GM18508 (cell line): ENCODE results near the gene GFPT1.
"Not testable (repeated sequence)": the region's sequence is repeated elsewhere in the genome, so short reads cannot be mapped to it uniquely, and the experiment has no call there.

Experiments
- ATAC-seq: cut with Tn5 transposase; IDR thresholded peaks from one replicate; pipeline ENCODE4 v1.9.1; 2021; ENCODE audit warnings: moderate number of reproducible peaks; ENCODE audit not compliant: insufficient read depth, unreplicated experiment

GFPT1 gene

DNA sequence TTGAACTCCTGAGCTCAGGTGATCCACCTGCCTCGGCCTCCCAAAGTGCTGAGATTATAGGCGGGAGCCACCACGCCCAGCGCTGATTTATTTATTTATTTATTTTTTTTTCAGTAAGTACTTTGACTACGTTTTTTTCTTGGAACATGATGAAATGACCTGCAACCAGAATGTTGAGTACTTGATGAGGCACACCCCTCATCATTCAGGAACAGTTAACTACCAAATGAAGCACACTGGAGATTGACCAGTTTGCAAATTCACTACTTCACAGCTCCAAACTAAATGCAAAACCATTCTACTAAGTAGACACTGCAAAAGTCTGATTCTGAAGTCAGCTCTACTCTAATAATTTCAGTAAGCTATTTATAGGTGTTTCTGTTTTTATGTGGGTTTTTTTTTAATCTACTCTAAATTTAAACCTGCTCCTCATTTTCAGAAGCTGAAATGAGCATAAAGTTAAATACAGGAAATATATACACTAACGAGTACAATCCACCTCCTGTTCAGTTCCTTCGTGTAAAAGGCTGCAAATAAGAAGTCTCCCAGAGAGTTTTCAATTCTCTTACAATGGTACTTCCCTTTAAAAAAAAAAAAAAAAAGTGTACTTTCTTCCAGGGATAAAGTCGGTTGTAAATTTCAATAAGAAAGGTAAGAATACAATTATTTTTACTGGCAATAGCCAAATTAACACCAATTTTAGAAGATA lies 1.4 kb downstream of the GFPT1 start:
- ATAC-seq: no peak

DNA sequence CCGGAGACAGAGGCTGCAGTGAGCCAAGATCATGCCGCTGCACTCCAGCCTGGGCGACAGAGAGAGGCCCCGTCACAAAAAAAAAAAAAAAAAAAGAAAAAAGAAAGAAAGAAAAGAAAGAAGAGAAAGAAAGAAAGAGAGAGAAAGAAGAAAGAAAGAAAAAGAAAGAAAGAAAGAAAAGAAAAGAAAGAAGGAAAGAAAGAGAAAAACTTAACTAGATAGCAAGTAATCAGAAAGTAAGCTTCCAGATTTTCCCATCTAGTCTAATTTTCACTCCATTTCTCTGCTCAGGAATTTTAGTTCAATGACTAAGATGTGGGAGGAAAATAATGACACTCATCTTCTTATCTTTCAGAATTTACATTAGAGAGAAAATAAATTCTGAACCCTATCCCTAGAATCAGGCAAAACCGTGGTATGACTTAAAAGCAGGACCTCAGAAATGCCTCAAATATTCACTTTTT lies 2.4 kb downstream of the GFPT1 start:
- ATAC-seq: no peak

DNA sequence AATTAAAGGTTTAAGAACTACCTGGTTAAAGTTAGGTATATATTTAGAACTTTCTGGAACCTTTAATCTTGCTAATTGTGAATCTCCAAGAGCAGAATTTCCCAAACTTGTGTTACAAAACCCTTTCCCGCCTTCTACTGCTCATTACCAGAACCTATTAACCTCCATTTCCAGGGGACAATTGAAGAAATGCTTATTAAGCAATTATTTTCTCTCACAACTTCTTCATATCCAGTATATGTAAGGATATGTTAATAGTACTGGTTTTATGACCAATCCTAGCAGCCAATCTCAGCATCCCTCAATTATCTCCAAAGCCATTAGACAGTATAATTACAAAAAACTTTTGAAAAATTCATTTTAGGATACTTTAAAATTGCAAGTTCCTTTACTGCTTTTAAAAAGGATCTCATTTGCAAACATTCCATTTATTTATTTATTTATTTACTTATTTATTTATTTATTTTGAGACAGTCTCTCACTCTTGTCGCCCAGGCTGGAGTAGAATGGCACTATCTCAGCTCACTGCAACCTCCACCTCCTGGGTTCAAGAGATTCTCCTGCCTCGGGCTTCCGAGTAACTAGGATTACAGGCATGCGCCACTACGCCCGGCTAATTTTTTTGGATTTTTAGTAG lies 3.7 kb downstream of the GFPT1 start:
- ATAC-seq: no peak

DNA sequence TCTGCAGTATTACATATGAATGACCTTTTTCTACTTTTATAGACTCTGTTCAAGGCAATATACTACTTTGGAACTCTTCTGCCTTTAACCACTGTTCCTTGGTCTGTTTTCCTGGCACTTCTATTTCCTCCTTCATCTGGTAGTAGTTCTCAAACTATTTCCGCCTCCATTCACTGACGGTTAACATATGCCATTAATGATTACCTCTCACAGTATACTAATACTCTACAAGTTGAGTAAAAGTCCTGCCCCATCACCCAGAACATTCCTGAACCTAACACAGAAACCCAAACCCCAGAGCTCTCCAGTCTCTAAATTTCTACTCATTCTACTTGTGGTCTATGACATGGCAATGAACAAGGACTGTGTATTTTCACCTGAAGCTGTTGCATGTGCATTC lies 4.5 kb downstream of the GFPT1 start:
- ATAC-seq: no peak

DNA sequence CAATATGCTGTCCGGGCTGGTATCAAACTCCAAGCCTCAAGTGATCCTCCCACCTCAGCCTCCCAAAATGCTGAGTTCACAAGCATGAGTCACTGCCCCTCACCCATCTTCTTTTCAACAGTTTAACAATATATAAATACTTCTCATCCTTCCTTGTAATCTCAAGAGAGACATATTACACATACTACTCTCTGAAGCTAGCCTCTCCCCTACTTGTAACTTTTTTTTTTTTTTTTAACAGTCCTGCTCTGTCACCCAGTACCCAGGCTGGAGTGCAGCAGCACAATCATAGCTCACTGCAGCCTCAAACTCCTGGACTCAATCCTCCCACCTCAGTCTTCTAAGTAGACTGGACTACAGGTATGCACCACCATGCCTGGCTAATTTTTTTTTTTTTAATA lies 5.7 kb downstream of the GFPT1 start:
- ATAC-seq: no peak

DNA sequence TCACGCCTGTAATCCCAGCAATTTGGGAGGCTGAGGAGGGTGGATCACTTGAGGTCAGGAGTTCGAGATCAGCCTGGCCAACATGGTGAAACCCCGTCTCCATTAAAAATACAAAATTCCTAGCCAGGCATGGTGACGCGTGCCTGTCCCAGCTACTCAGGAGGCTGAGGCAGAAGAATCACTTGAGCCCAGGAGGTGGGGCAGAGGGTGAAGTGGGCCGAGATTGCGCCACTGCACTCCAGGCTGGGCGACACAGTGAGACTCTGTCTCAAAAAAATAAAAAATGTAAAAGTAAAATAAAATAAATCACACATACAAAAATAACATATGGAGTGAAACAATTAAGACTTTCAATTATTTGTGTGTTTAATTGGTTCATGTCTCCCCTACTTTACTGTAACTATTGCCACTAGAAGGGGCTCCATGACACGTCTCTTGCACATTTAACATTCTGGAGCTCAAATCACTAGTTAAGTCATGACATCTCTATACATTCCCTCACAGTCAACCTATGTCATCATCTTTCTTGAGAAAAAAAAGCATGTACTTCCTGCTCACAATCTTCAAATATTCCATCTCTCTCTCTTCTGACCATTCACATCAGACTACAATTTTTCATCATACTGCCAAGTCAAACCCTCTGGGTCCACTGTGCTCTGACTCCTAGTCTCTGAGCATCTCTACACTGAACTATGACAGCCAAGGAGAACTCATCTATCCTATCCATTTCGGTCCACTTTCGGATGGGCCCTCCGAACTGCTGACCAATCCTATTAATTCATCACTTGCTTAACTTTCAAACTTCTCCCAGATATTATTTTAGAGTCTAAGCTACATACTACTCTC lies 6.7 kb downstream of the GFPT1 start:
- no peak for ATAC-seq

DNA sequence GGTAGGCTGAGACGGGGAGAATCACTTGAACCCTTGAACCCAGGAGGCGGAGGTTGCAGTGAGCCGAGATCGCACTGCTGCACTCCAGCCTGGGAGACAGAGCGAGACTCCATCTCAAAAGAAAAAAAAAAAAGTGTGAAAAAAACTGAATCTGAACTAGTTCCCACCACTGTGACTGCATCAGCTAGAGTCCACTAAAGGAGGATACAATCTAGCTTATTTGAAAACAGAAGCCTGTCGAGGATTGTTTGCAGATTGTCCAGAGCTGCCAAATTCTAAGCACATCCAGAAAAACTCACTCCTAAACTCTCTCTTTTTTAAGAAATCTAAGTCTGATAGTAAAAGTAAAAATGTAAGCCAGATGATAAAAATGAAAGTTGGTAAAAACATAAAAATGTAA lies 10.6 kb downstream of the GFPT1 start:
- no peak for ATAC-seq

DNA sequence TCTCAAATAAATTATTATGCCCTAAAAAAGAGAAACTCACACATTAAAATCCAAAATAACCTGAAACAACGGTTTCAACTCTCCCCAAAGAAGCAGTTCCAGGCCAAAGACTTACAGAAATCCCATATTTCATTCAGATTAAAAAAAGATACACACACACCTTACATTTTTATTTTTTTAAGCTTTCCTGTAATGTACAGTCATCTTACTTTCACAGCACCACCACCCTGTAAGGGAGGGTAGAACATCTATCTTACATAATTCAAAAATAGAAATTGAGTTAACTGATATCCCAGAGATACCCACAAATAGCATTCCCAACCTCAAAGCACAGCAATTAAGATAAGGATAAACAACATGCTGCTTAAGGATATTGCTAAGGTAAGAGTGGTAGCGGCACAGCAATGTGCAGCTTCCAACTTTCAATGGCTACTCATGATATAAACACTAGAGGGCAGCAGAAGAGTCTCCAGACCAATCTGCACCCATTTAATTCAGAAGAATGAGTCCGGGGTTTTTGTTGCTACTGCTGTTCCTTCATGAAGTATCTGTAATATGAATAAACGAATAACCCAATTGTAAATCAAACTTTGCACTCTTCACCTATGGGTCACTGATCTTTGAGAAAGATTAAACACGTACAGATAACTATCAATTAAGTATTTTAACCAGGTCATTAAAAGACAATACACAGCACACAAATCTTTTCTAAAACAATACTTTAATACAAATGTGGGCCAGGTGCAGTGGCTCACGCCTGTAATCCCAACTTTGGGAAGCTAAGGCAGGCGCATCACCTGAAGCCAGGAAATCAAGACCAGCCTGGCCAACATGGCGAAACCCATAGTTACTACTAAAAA lies 11.3 kb downstream of the GFPT1 start:
- ATAC-seq: no peak

DNA sequence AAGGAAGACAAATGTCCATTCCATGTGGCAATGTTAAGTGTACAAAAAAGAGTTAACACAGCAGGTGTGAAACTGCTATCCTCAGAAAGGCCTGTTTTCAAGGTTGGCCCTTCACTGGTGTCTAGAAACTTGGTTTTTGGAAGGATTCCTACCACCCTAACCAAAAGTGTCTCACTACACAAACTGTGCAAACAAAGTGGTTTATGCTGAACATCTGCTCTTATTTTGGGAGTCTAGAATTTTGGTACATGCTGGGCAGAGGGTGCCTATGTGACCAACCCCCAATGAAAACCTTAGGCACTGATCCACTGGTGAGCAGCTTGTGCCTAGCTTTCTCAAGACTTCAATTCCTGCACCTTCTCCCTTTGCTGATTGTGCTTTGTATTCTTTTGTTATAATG lies 14.3 kb downstream of the GFPT1 start:
- ATAC-seq: no peak

DNA sequence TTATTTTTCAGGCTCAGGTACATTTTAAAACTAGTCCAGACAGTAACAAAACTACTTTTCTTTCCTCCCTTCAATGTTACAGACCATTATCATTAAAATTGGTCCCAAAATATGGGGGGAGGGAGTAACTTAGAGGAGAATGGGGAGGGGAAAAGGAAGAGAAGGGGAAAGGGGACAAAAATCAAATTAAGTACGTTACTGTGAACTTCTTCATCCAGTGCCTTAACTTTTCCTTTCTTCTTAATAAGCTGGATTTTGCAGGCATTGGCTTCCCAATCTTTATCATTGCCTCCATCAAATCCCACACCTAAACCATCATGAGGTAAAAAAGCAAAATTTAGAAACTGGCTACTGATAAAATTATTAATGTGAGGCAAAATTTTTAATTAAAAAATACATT lies 17.2 kb downstream of the GFPT1 start:
- no peak for ATAC-seq

DNA sequence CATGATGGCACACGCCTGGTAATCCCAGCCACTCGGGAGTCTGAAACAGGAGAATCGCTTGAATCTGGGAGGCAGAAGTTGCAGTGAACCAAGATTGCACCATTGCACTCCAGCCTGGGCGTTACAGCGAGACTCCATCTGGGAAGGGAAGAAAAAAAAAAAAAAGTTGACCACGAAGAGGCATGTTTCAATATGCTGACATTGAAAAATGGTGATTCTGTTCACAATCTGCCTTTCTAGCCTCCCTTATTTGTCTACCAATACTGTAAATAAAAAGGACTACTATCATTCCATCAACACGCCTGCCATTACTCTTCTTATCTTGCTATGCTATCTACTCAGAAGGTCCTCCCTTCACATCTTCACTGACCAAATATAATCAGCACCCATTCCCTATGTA lies 18.4 kb downstream of the GFPT1 start:
- no peak for ATAC-seq

DNA sequence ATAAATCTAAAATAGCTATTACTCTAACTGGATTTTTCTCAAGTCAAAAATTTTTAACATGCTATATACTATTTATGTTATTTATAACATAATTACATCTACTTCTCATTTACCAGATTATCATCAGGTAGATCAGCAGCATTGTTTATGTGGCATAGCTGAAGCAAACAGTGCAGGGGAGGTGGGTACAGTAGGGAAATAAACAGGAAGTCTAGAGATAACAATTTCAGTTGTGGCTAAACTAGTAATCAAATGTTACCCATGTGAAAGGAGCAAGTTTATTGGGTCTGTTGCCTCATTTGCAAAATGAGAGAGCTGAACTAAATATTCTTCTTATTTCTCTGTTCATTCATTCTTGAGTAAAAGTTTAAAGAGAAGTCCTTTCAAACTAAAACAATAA lies 27.7 kb downstream of the GFPT1 start:
- no peak for ATAC-seq

DNA sequence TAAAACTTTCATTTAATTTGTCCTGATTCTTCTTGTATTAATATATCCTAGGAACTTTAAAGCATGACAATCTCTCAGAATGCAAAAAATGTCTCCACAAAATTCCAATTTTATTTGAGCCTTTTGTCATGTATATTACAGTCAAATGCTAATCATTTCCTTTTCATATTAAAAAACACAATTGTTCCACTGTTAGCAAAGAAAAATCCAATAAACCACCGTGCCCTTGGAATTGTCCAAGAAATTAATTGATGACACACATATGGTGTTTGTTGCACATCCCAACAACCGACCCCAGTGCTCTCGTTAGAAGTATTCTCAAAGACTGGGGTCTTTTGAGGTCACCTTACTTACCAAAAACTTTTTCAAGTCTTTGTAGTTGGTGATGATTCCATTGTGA lies 28.1 kb downstream of the GFPT1 start:
- no peak for ATAC-seq

DNA sequence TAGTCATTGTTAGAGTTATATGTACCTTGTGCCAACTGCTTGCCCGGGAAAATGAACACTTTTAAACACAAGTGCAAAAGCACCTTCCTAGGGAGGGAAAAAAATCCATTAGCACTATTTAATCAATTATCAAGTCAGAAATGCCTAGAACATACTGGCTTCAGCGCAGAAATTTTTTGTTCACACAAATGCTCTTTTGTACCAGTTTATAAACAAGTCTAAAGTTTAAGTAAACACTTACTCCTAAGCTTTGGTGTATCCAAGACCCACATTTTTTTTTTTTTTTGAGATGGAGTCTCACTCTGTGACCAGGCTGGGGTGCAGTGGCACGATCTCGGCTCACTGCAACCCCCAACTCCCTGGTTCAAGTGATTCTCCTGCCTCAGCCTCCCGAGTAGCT lies 30.6 kb downstream of the GFPT1 start:
- no peak for ATAC-seq

DNA sequence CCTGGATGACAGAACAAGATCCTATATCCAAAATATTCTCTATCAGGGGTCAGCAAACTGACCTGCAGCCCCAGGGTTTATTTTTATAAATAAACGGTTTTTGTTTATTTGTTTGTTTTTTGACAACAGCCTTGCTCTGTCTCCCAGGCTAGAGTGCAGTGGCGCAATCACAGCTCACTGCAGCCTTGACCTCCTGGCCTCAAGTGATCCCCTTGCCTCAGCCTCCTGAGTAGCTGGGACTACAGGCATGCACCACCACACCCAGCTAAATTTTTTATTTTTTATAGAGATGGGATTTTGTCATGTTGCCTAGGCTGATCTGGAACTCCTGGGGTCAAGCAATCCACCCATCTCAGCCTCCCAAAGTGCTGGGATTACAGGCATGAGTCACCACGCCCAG lies 32.1 kb downstream of the GFPT1 start:
- not testable (repeated sequence) for ATAC-seq

DNA sequence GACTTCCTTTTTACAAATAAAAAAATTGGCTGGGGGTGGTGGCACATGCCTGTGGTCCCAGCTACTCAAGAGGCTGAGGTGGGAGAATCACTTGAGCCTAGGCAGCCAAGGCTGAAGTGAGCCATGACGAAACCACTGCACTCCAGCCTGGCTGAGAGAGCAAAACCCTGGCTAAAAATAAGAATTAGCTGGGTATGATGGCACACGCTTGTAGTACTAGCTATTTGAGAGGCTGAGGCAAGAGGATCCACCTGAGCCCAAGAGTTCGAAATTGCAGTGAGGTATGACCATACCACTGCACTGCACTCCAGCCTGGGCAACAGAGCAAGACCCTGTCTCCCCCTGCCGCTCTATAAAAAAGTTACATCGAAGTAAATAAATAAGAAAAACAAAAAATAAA lies 33.7 kb downstream of the GFPT1 start:
- no peak for ATAC-seq

DNA sequence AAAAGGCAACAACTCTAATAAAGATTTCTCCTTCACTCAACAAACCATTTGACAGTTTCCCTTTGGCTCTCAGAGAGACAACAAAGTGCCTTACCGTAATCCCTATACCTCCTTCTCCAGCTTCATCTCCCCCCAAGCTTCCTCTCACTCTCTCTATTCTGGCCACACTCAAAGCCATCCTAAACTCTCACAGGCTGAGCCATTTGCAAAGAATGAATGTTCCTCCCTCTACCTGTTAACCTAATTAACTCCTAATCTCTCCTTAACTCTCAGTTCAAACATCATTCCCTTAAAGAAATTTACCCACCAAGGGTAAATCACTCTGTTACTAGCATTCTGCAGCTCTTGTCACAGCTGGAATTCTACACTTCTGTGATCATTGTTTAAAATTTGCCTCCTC lies 38.2 kb downstream of the GFPT1 start:
- no peak for ATAC-seq

DNA sequence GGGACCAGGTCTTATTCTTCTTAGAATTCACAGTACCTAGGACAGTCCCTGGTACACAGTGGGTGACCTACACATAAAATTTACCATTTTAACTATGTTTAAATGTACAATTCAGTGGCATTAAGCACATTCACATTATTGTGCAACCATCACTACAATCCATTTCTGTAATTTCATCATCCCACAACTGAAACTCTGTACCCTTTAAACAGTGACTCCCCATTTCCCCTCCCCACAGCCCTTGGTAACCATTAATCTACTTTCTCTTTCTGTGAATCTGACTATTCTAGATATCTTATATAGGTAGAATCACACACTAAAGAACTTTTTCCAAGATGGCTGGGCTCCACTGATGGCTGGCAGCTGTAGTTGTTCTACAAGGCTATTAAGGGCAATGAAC lies 41.6 kb downstream of the GFPT1 start:
- no peak for ATAC-seq

DNA sequence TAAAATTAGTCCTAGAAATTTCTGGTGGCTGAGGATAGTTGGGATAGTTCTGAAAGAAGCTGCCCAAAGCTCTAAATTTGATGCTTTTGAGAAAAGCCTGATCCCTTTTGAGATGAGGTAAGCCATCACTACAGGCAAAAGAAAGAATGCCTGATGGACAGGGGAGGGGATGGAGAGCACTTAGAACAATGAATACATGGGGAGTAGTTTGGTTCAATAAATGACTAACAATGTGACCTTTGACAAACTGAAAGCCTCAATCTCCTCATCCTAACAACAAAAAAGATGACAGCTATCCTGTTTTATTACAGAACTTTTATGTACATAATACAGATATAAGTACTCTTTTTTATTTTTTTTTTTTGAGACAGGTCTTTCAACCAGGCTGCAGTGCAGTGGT lies 42.7 kb downstream of the GFPT1 start:
- no peak for ATAC-seq

DNA sequence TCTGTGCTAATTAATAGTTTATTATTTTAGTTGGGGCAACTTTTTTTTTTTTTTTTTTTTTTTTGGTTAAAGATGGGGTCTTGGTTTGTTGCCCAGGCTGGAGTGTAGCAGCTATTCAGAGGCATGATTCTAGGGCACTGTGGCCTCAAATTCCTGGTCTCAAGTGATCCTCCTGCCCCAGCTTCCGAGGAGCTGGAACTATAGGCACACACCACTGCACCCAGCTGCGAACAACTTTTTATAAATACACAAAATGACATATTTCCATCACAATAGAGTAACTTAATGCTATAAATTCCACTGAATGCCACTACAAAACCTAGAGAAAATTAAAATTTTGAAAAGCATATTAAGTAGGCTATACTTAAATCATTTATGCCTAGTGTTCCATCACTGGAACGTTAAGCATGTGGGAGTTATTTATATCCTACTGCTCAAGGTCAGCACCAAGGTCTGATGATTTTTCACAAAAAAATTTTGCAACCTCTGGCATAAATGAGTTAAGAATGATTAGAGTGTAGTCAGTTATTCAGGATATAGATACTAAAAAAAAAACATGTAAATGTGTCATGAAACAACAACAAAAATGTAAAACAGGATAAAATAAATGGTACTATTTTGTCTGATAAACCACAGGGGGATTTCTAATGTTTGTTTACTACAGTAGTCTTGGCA lies 46.8 kb downstream of the GFPT1 start:
- no peak for ATAC-seq
